KMS-11 (cell line): Measurements from ENCODE around the gene SND1.

Experiments
- H2AFZ ChIP-seq: fragments of 200-600 bp; sonication (generic); 2 replicates; pipeline ENCODE4 v1.6.1; 2016; ENCODE audit warnings: antibody characterized with exemption, mixed run types, low read depth
- H3K27ac ChIP-seq: fragments of 200-600 bp; sonication (generic); 2 replicates; pipeline ENCODE4 v1.6.1; 2016; ENCODE audit warnings: mild to moderate bottlenecking, mixed run types
- H3K27me3 ChIP-seq: fragments of 200-600 bp; sonication (generic); 2 replicates; pipeline ENCODE4 v1.6.1; 2017; ENCODE audit warnings: mild to moderate bottlenecking, low read depth, mixed run types, moderate library complexity; ENCODE audit not compliant: insufficient read depth
- H3K36me3 ChIP-seq: fragments of 200-600 bp; sonication (generic); 2 replicates; pipeline ENCODE4 v1.6.1; 2017; ENCODE audit warnings: mild to moderate bottlenecking, mixed run types; ENCODE audit not compliant: insufficient read depth
- H3K4me1 ChIP-seq: fragments of 200-600 bp; sonication (generic); 2 replicates; pipeline ENCODE4 v1.6.1; 2016; ENCODE audit warnings: mild to moderate bottlenecking, low read depth, mixed run types; ENCODE audit not compliant: poor library complexity, severe bottlenecking
- H3K4me2 ChIP-seq: fragments of 200-600 bp; sonication (generic); 2 replicates; pipeline ENCODE4 v1.7.0; 2016; ENCODE audit warnings: mild to moderate bottlenecking, mixed run types
- H3K4me3 ChIP-seq: fragments of 200-600 bp; sonication (generic); IDR thresholded peaks from 2 replicates; pipeline ENCODE4 v1.6.1; 2017; ENCODE audit warnings: low read depth, low read length, mixed read lengths; ENCODE audit not compliant: insufficient read depth
- H3K79me2 ChIP-seq: fragments of 200-600 bp; sonication (generic); 2 replicates; pipeline ENCODE4 v1.6.1; 2016; ENCODE audit warnings: low read depth, mixed run types; ENCODE audit not compliant: insufficient read depth
- H3K9ac ChIP-seq: fragments of 200-600 bp; sonication (generic); 2 replicates; pipeline ENCODE4 v1.6.1; 2016; ENCODE audit warnings: mild to moderate bottlenecking, mixed run types
- H4K20me1 ChIP-seq: fragments of 200-600 bp; sonication (generic); 2 replicates; pipeline ENCODE4 v1.6.1; 2016; ENCODE audit warnings: mild to moderate bottlenecking, mixed run types; ENCODE audit not compliant: insufficient read depth
- TF ChIP-seq, protein P1 (sequence below): fragments of 200-600 bp; sonication (generic); conservative IDR thresholded peaks from 2 replicates; pipeline ENCODE4 v1.6.1; 2017; ENCODE audit warnings: low read depth, mild to moderate bottlenecking, antibody characterized with exemption, low read length, moderate library complexity, mixed read lengths

Gene SND1

DNA sequence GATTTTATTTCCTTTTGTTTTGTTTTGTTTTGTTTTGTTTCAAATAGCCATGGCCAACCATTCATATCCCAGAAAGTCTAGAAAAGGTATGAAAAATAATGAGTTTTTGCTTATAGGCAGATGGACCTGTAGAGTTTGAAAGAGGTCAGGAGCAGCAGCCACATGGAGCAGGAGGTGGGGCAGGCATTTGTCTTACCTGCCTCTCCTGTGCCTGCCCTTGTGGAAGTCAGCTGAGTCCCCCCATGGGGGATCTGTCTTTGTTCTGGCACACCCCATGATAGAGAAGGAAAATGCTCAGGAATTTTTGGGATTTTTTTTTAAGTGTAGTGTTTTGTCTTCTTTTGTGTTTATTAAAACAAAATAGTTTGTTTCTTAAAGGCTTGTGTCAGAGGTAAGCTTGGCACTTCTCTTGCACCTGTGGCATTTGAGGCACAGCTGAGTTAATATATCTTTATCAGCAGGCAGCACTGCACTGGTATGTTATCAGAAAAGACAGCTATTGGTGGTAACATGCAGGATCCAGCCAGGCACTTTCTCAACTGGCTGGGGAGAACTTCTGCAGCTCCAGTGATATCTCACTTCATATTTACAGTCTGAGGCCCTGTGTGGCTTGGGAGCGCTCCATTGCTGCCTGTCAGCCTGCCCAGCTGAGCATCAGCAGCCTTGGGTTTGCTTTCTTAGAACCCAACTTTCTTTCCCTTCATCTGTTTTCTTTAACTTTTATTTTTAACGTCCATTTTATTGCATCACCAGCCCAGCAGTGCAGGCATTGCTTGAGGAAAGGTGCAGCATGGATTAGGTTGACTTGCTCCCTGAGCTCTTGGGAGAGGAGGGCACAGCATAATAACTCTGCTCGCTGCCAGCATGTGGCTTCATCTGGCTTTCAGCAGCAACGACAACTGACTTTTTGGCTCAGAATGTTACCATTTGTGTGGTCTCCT, 334.9 kb downstream of the SND1 start:
- Histone ChIP-seq H4K20me1 (no peaks in the 10 kb centered on the region), H3K9ac (no peak overlapping the region), H3K4me3 (no peak overlapping the region), H3K27ac (no peak overlapping the region), H3K4me1 (no peaks in the 10 kb centered on the region), H2AFZ (no peak overlapping the region), H3K36me3 (no peaks in the 10 kb centered on the region; the same call in 1 of the 2 replicates), H3K27me3 (no peaks in the 10 kb centered on the region), H3K79me2 (no peaks in the 10 kb centered on the region), H3K4me2 (no peak overlapping the region)
- TF ChIP-seq, protein P1, sequence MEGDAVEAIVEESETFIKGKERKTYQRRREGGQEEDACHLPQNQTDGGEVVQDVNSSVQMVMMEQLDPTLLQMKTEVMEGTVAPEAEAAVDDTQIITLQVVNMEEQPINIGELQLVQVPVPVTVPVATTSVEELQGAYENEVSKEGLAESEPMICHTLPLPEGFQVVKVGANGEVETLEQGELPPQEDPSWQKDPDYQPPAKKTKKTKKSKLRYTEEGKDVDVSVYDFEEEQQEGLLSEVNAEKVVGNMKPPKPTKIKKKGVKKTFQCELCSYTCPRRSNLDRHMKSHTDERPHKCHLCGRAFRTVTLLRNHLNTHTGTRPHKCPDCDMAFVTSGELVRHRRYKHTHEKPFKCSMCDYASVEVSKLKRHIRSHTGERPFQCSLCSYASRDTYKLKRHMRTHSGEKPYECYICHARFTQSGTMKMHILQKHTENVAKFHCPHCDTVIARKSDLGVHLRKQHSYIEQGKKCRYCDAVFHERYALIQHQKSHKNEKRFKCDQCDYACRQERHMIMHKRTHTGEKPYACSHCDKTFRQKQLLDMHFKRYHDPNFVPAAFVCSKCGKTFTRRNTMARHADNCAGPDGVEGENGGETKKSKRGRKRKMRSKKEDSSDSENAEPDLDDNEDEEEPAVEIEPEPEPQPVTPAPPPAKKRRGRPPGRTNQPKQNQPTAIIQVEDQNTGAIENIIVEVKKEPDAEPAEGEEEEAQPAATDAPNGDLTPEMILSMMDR = no peak

DNA sequence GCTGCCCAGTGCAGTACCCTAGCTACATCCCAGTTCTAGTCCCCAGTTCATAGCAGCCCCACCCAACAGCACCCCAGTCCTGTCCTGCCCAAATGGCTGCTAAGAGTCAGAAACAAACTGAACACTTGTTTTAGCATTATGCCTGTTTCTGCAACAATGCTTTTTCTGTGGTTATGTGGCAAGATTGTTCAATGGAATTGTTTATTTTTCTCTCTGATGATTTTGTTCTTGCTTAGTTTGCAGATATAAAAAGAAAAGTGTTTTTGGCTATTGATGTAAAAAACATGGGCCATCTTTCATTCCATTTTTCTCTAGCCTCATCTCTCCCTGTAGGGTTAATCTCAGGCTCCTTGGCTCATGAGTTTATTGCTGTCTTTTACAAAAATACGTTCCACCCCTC, 336.8 kb downstream of the SND1 start:
- TF ChIP-seq, protein P1 = no peak
- no peak overlapping the region for H3K9ac ChIP-seq
- H3K27me3 ChIP-seq = no peaks in the 10 kb centered on the region
- no peaks in the 10 kb centered on the region for H3K4me1 ChIP-seq
- H3K4me2 ChIP-seq = no peak overlapping the region
- H2AFZ ChIP-seq = no peak overlapping the region
- no peaks in the 10 kb centered on the region for H3K79me2 ChIP-seq
- H3K4me3 ChIP-seq = no peak overlapping the region
- H3K27ac ChIP-seq = no peak overlapping the region
- peaks cover 5% of the 10 kb centered on the region; the same call in 1 of the 2 replicates for H3K36me3 ChIP-seq
- no peaks in the 10 kb centered on the region for H4K20me1 ChIP-seq

DNA sequence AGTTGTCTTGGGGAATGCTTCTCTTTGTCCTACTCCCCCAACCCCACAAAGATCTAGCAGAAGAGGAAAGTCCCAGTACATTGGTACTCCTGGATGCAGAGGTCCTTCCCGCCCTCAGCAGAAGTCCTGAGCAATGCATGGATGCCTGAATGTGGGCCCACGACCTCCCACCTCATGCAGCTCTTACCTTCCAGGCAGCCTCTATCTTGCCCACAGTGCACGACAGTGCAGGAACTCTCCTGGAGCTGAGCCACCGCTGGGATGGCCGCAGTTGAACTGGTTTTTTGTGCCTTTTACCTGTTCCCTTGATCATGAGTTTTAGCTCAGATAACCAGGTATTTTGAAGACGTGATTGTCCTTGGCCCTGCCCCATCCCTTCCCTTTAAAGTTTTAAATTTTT, 341.3 kb downstream of the SND1 start:
- Histone ChIP-seq H3K79me2 (no peaks in the 10 kb centered on the region), H3K4me1 (no peaks in the 10 kb centered on the region), H3K9ac (no peak overlapping the region), H3K36me3 (peaks cover 5% of the 10 kb centered on the region; the same call in 1 of the 2 replicates), H3K4me2 (no peak overlapping the region), H4K20me1 (no peaks in the 10 kb centered on the region), H3K4me3 (no peak overlapping the region), H3K27me3 (no peaks in the 10 kb centered on the region), H3K27ac (no peak overlapping the region), H2AFZ (no peak overlapping the region)
- TF ChIP-seq, protein P1 = no peak

DNA sequence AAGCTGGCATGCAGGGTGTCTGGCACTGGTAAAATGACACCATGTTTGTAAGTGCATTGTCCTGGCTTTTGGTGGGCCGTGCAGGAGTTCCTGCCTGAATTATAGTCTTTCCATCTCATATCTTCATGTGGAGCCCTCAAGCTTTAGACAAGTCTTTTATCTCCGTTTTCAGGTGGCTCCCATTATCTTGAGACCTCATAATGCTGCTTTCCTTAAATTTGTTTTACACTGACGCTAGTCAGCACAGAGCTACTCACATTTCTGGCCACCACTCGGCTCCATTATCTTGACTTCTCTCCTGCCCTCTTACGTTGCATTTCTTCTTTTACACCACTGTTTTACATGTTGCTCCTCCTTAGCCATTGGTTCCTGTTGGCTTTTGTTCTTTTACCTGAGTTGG, 342.0 kb downstream of the SND1 start:
- Histone ChIP-seq H4K20me1 (no peaks in the 10 kb centered on the region), H3K4me2 (no peak overlapping the region), H3K36me3 (peaks cover 5% of the 10 kb centered on the region; the same call in 1 of the 2 replicates), H3K27me3 (no peaks in the 10 kb centered on the region), H3K79me2 (no peaks in the 10 kb centered on the region), H3K4me1 (no peaks in the 10 kb centered on the region), H3K27ac (no peak overlapping the region), H3K4me3 (no peak overlapping the region), H2AFZ (no peak overlapping the region), H3K9ac (no peak overlapping the region)
- TF ChIP-seq, protein P1 = no peak
